Measurements from ENCODE around the gene PCDHA2.

PCDHA2 gene

DNA sequence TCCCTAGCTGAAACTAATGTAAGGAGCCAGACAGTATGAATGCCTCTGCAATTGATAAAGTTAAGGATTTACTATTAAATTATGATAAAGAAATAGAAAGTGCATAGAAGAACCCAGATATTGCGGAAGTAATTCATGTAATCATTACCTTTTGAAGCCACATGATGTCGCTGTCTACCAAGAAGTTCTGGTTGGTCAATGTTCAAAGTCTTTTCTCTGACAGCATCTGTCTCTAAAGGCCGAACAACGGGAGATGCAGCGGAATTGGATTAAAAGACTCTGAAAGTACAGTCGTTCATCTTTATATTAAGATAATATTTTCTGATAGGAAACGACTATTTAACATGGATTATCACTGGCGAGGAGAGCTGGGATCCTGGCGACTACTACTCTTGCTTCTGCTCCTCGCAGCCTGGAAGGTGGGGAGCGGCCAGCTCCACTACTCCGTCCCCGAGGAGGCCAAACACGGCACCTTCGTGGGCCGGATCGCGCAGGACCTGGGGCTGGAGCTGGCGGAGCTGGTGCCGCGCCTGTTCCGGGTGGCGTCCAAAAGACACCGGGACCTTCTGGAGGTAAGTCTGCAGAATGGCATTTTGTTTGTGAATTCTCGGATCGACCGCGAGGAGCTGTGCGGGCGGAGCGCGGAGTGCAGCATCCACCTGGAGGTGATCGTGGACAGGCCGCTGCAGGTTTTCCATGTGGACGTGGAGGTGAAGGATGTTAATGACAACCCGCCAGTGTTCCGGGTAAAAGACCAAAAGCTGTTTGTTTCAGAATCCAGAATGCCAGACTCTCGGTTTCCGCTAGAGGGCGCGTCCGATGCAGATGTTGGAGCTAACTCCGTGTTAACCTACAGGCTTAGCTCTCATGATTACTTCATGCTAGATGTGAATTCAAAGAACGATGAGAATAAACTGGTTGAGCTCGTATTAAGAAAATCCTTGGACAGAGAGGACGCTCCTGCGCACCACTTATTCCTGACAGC is 46.6 kb downstream of the PCDHA2 start, which contains the start of gene PCDHA8:
Gene PCDHA8, plus strand, starts transcription at position 210 of the 985 bp plus-strand sequence. Its CDS starts 135 bp downstream, at position 345.
- no peak for TF ChIP-seq USF1 (IDR thresholded peaks at IDR 0.05)
- TF ChIP-seq RAD21 (IDR thresholded peaks at IDR 0.05; ENCODE audit: low read depth): peak; percentile 50

- TF ChIP-seq ZBTB7A (IDR thresholded peaks at IDR 0.05; ENCODE audit: low read depth): no peak
- TF ChIP-seq TAF1 (IDR thresholded peaks at IDR 0.05; ENCODE audit: low read depth): no peak
- no peak for TF ChIP-seq CEBPB (IDR thresholded peaks at IDR 0.05)
- TF ChIP-seq RAD21 (IDR thresholded peaks at IDR 0.05; ENCODE audit: low read depth): no peak
- TF ChIP-seq NFIC (IDR thresholded peaks at IDR 0.05): no peak
- no peak for TF ChIP-seq EGR1 (IDR thresholded peaks at IDR 0.05)
- TF ChIP-seq TCF12 (IDR thresholded peaks at IDR 0.05; ENCODE audit: low read depth): no peak
- TF ChIP-seq FOXM1 (IDR thresholded peaks at IDR 0.05; ENCODE audit: borderline replicate concordance, low read depth): no peak
- no peak for TF ChIP-seq MAX (IDR thresholded peaks at IDR 0.05)
- no peak for TF ChIP-seq REST (IDR thresholded peaks at IDR 0.05; ENCODE audit: low read depth)
- no peak for TF ChIP-seq YY1 (IDR thresholded peaks at IDR 0.05; ENCODE audit: low read depth)
- TF ChIP-seq USF1 (IDR thresholded peaks at IDR 0.05): no peak
- no peak for TF ChIP-seq TEAD4 (IDR thresholded peaks at IDR 0.05)
- TF ChIP-seq EP300 (IDR thresholded peaks at IDR 0.05; ENCODE audit: borderline replicate concordance): no peak
- TF ChIP-seq CREB1 (IDR thresholded peaks at IDR 0.05; ENCODE audit: low read depth): no peak
Measured at GRCh38 chr5:140842798-140843733, 48.4 kb downstream of the PCDHA2 start.
